B cell (primary cell): ENCODE measurements around the gene CBX6. TPM values are rescaled to one million over a fixed set of nuclear protein-coding genes. Genes with fewer than 3 reads are reported as not detected.

ENCODE experiments used
- ATAC-seq: fragments of 200-7000 bp; cut with Tn5 transposase; one replicate; pipeline ENCODE4 v1.10.0; 2021; ENCODE audit warnings: low read depth, mild to moderate bottlenecking, moderate number of reproducible peaks, moderate library complexity
- CTCF ChIA-PET: fragments of 350-600 bp; sonication (Branson Sonifier 250); formaldehyde crosslinking; loops from one replicate; lab custom pipeline; 2021; ENCODE audit warnings: antibody characterized with exemption, inconsistent platforms; lab: Charles Lee
- POLR2A ChIA-PET: fragments of 350-600 bp; sonication (Branson Sonifier 250); formaldehyde crosslinking; loops from one replicate; lab custom pipeline; 2021; ENCODE audit warnings: antibody characterized with exemption; lab: Charles Lee
- DNase-seq: peaks from one replicate; pipeline ENCODE4 v3.0.0; 2013
- H2AFZ ChIP-seq: 2 replicates; pipeline ENCODE4 v1.6.1; 2012; ENCODE audit warnings: mild to moderate bottlenecking, low read depth, low read length; ENCODE audit not compliant: insufficient read depth, poor library complexity, severe bottlenecking
- H3K27ac ChIP-seq, 2 donors: 1 replicate in 1 of 2; 2 replicates in 1 of 2; pipeline ENCODE4 v1.5.1; 2012 to 2013; ENCODE audit warnings: low read length in 2 of 2, mild to moderate bottlenecking in 2 of 2, moderate library complexity in 1 of 2
- H3K27me3 ChIP-seq, 4 experiments: fragments of 200-600 bp in 1 of 4; sonication (generic) in 1 of 4; replicated peaks in 1 of 4; 1 replicate in 2 of 4; 2 replicates in 2 of 4; pipeline versions ENCODE4 v1.6.1 to v1.7.0; 2013 to 2016; ENCODE audit warnings: low read length in 3 of 4, mild to moderate bottlenecking in 2 of 4, mixed read lengths in 1 of 4, moderate library complexity in 1 of 4; ENCODE audit not compliant: insufficient read depth in 4 of 4, control insufficient read depth in 3 of 4; ENCODE audit errors: control extremely low read depth in 1 of 4
- H3K36me3 ChIP-seq, 2 experiments: replicated peaks in 1 of 2; 1 replicate in 1 of 2; 2 replicates in 1 of 2; pipeline versions ENCODE4 v1.6.1 to v1.7.1; 2013; ENCODE audit warnings: low read length in 1 of 2; ENCODE audit not compliant: insufficient read depth in 2 of 2, control insufficient read depth in 1 of 2; ENCODE audit errors: control extremely low read depth in 1 of 2, extremely low read depth in 1 of 2
- H3K4me1 ChIP-seq, 2 donors: fragments of 200-600 bp in 1 of 2; sonication (generic) in 1 of 2; 1 replicate in 1 of 2; 2 replicates in 1 of 2; pipeline versions ENCODE4 v1.5.1 to v1.6.1; 2013 to 2017; ENCODE audit warnings: low read length in 2 of 2; ENCODE audit not compliant: control insufficient read depth in 2 of 2, insufficient read depth in 2 of 2
- H3K4me2 ChIP-seq: replicated peaks from 2 replicates; pipeline ENCODE3; 2012; ENCODE audit warnings: mild to moderate bottlenecking, low read depth, low read length; ENCODE audit not compliant: poor library complexity, severe bottlenecking
- H3K4me3 ChIP-seq, 5 experiments: fragments of 200-600 bp in 1 of 5; sonication (generic) in 1 of 5; 1 replicate in 3 of 5; 2 replicates in 2 of 5; pipeline versions ENCODE4 v1.5.1 to v1.7.0; 2011 to 2016; ENCODE audit warnings: low read length in 4 of 5, mild to moderate bottlenecking in 4 of 5, low read depth in 2 of 5, control low read depth in 1 of 5, moderate library complexity in 1 of 5; ENCODE audit not compliant: insufficient read depth in 1 of 5; ENCODE audit errors: control extremely low read depth in 1 of 5, extremely low read depth in 1 of 5
- H3K79me2 ChIP-seq: fragments of 200-600 bp; sonication (generic); one replicate; pipeline ENCODE4 v1.6.0; 2016; ENCODE audit warnings: low read length; ENCODE audit not compliant: control insufficient read depth, insufficient read depth
- H3K9ac ChIP-seq: fragments of 200-600 bp; sonication (generic); 2 replicates; pipeline ENCODE4 v1.6.1; 2017; ENCODE audit warnings: mild to moderate bottlenecking, low read length, moderate library complexity
- H3K9me3 ChIP-seq, 3 donors: one replicate each; pipeline versions ENCODE4 v1.6.1 to v1.7.1; 2013; ENCODE audit warnings: low read length in 2 of 3; ENCODE audit not compliant: control insufficient read depth in 2 of 3, insufficient read depth in 1 of 3; ENCODE audit errors: control extremely low read depth in 1 of 3
- H4K20me1 ChIP-seq: 2 replicates; pipeline ENCODE4 v1.6.0; 2012; ENCODE audit warnings: mild to moderate bottlenecking, low read length; ENCODE audit not compliant: insufficient read depth, control insufficient read depth, poor library complexity, severe bottlenecking
- H3K27ac Mint-ChIP-seq: one replicate; pipeline ENCODE4 v1.8.0; 2021; ENCODE audit warnings: mixed read lengths
- H3K27me3 Mint-ChIP-seq: one replicate; pipeline ENCODE4 v1.8.0; 2021; ENCODE audit warnings: mixed read lengths
- H3K4me1 Mint-ChIP-seq: one replicate; pipeline ENCODE4 v1.8.0; 2021; ENCODE audit warnings: mixed read lengths
- H3K4me3 Mint-ChIP-seq: one replicate; pipeline ENCODE4 v1.8.0; 2021; ENCODE audit warnings: mixed read lengths
- H3K9me3 Mint-ChIP-seq: one replicate; pipeline ENCODE4 v1.8.0; 2022; ENCODE audit warnings: mixed read lengths; ENCODE audit not compliant: insufficient read depth
- CTCF ChIP-seq: fragments of 200-600 bp; IDR thresholded peaks from one replicate; pipeline ENCODE4 v1.8.0; 2022; ENCODE audit warnings: antibody characterized with exemption, mild to moderate bottlenecking
- EZH2 ChIP-seq: IDR thresholded peaks from 2 replicates; pipeline ENCODE4 v1.6.1; 2012; ENCODE audit warnings: borderline replicate concordance, low read depth, mild to moderate bottlenecking, moderate library complexity, low read length; ENCODE audit not compliant: insufficient read depth, poor library complexity, severe bottlenecking
- WGBS: methylation state at CpG from one replicate; pipeline ENCODE4 v1.1.5; 2013; ENCODE audit warnings: missing lambda C conversion rate; ENCODE audit not compliant: insufficient coverage; 5-methylcytosine and 5-hydroxymethylcytosine counted together
- intact Hi-C: fragments of 100-400 bp; cut with micrococcal nuclease; formaldehyde crosslinking; loops from one replicate; pipeline ENCODE4 v1.10.0; 2022
- polyA plus RNA-seq: library from polyadenylated mRNA; depleted of rRNA; stranded (reverse); fragments of >200 nt; gene quantifications from 2 replicates; pipeline ENCODE4 v1.2.3, GENCODE V29; 2012
- total RNA-seq, 2 donors: library from RNA; stranded (reverse); fragments of 120-200 nt in 1 of 2; gene quantifications; 1 replicate in 1 of 2; 2 replicates in 1 of 2; pipeline versions ENCODE4 v1.2.3 to v1.2.4, GENCODE V29; 2013 to 2022

The CBX6 gene
- total and polyA plus RNA-seq, 2 donors (not counting 1 experiment from before 2014, with no cell fraction given), result 14.9 to 55.1 TPM

- H3K27ac ChIP-seq, result no peak overlapping the region
- H3K79me2 ChIP-seq, result peaks cover 37% of the 10 kb centered on the region
- WGBS, result 90% methylated on average over 20 of the region's 20 CpGs
- ChIA-PET CTCF (no interaction called here), POLR2A (no interaction called here)
- TF ChIP-seq EZH2 (no peak), CTCF (no peak)
- H2AFZ ChIP-seq, result no peak overlapping the region
- DNase-seq, result no peak
- H3K4me3 Mint-ChIP-seq, result no peak overlapping the region
- H3K4me2 ChIP-seq, result no peak overlapping the region
- no peaks in the 10 kb centered on the region for H3K27me3 ChIP-seq
- H3K9me3 ChIP-seq, result no peaks in the 10 kb centered on the region
- ATAC-seq, result no peak
- H3K4me1 ChIP-seq, result peaks cover 17 to 21% of the 10 kb centered on the region in 2 donors
- no peaks in the 10 kb centered on the region for H3K9me3 Mint-ChIP-seq
- peaks cover 73% of the 10 kb centered on the region for H4K20me1 ChIP-seq
- peaks cover 27% of the 10 kb centered on the region for H3K4me1 Mint-ChIP-seq
- intact Hi-C loops, result no loop called here
- H3K4me3 ChIP-seq, result no peak overlapping the region
- no peak overlapping the region for H3K9ac ChIP-seq
- peaks cover 0 to 29% of the 10 kb centered on the region in 2 experiments for H3K36me3 ChIP-seq
- no peak overlapping the region for H3K27ac Mint-ChIP-seq
- no peaks in the 10 kb centered on the region for H3K27me3 Mint-ChIP-seq
Observed at GRCh38 chr22:38865201-38866023, 6.6 kb downstream of the CBX6 start.
